K562 (cell line): ENCODE measurements around the gene CNTN2.

Source experiments
- TRIM25 ChIP-seq: fragments of 450-650 bp; IDR thresholded peaks from 2 replicates; pipeline ENCODE4 v1.7.0; 2016; ENCODE audit warnings: borderline replicate concordance
- ZFP36 ChIP-seq: fragments of 150-350 bp; IDR thresholded peaks from 2 replicates; pipeline ENCODE4 v1.6.1; 2018; ENCODE audit warnings: low read length, low read depth; ENCODE audit not compliant: partially characterized antibody
- TF ChIP-seq, protein P1 (sequence below): fragments of 250-450 bp; sonication (Bioruptor Pico); IDR thresholded peaks from 2 replicates; pipeline ENCODE4 v1.4.0; 2020; ENCODE audit warnings: mild to moderate bottlenecking, moderate library complexity

DNA sequence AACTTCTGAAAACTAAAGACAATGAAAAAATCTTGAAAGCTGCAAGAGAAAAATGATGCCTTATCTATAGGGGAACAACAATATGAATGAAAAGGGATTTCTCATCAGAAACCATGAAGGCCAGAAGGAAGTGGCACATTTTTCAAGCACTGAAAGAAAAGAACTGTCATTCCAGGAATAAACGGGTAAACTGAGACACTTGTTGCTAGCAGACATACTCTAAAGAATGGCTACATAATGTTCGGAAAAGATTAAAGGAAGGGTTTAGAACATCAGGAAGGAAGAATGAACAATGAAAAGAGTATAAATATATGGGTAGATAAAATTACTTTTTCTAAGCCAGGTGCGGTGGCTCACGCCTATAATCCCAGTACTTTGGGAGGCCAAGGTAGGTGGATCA, 64.3 kb downstream of the CNTN2 start:
- TF ChIP-seq ZFP36 (no peak), TRIM25 (no peak)
- TF ChIP-seq, protein P1, sequence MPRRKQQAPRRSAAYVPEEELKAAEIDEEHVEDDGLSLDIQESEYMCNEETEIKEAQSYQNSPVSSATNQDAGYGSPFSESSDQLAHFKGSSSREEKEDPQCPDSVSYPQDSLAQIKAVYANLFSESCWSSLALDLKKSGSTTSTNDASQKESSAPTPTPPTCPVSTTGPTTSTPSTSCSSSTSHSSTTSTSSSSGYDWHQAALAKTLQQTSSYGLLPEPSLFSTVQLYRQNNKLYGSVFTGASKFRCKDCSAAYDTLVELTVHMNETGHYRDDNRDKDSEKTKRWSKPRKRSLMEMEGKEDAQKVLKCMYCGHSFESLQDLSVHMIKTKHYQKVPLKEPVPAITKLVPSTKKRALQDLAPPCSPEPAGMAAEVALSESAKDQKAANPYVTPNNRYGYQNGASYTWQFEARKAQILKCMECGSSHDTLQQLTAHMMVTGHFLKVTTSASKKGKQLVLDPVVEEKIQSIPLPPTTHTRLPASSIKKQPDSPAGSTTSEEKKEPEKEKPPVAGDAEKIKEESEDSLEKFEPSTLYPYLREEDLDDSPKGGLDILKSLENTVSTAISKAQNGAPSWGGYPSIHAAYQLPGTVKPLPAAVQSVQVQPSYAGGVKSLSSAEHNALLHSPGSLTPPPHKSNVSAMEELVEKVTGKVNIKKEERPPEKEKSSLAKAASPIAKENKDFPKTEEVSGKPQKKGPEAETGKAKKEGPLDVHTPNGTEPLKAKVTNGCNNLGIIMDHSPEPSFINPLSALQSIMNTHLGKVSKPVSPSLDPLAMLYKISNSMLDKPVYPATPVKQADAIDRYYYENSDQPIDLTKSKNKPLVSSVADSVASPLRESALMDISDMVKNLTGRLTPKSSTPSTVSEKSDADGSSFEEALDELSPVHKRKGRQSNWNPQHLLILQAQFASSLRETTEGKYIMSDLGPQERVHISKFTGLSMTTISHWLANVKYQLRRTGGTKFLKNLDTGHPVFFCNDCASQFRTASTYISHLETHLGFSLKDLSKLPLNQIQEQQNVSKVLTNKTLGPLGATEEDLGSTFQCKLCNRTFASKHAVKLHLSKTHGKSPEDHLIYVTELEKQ (CRISPR knock-in tag): no peak
